HEK293T (cell line): ENCODE results near the gene PGLYRP1.

ENCODE experiments used
- ARNT ChIP-seq: fragments of 450-650 bp; IDR thresholded peaks from 2 replicates; pipeline ENCODE4 v1.6.1; 2017; ENCODE audit warnings: mild to moderate bottlenecking
- BHLHE40 ChIP-seq: fragments of 450-650 bp; IDR thresholded peaks from 2 replicates; pipeline ENCODE4 v1.6.1; 2016; ENCODE audit warnings: mild to moderate bottlenecking, moderate library complexity, borderline replicate concordance
- CTBP1 ChIP-seq: fragments of 450-650 bp; IDR thresholded peaks from 2 replicates; pipeline ENCODE4 v1.6.1; 2016; ENCODE audit warnings: borderline replicate concordance
- ELF4 ChIP-seq: fragments of 450-650 bp; IDR thresholded peaks from 2 replicates; pipeline ENCODE4 v1.6.1; 2017; ENCODE audit warnings: antibody characterized with exemption
- FOXA1 ChIP-seq: fragments of 450-650 bp; IDR thresholded peaks from 2 replicates; pipeline ENCODE4 v1.6.1; 2016; ENCODE audit warnings: mild to moderate bottlenecking
- FOXM1 ChIP-seq: fragments of 450-650 bp; IDR thresholded peaks from 2 replicates; pipeline ENCODE4 v1.6.1; 2017; ENCODE audit warnings: mild to moderate bottlenecking, borderline replicate concordance
- L3MBTL2 ChIP-seq: fragments of 450-650 bp; conservative IDR thresholded peaks from 2 replicates; pipeline ENCODE4 v1.6.1; 2016; ENCODE audit warnings: mild to moderate bottlenecking
- NFRKB ChIP-seq: fragments of 450-650 bp; IDR thresholded peaks from 2 replicates; pipeline ENCODE4 v1.6.1; 2016; ENCODE audit warnings: mild to moderate bottlenecking, moderate library complexity
- PKNOX1 ChIP-seq: fragments of 450-650 bp; IDR thresholded peaks from 2 replicates; pipeline ENCODE4 v1.6.1; 2016
- SP1 ChIP-seq: fragments of 450-650 bp; IDR thresholded peaks from 2 replicates; pipeline ENCODE4 v1.6.1; 2017
- SUZ12 ChIP-seq: fragments of 450-650 bp; IDR thresholded peaks from 2 replicates; pipeline ENCODE4 v1.6.1; 2016; ENCODE audit warnings: mild to moderate bottlenecking
- TARDBP ChIP-seq: fragments of 450-650 bp; IDR thresholded peaks from 2 replicates; pipeline ENCODE4 v1.6.1; 2016
- ZNF384 ChIP-seq: fragments of 450-650 bp; IDR thresholded peaks from 2 replicates; pipeline ENCODE4 v1.6.1; 2016

GRCh38 chr19:45972081-45972946 lies 50.5 kb downstream of the PGLYRP1 start:
- no peak for TF ChIP-seq CTBP1
- no peak for TF ChIP-seq SP1
- no peak for TF ChIP-seq ZNF384
- no peak for TF ChIP-seq SUZ12
- no peak for TF ChIP-seq NFRKB
- TF ChIP-seq PKNOX1, result no peak
- TF ChIP-seq L3MBTL2, result no peak
- no peak for TF ChIP-seq FOXM1
- no peak for TF ChIP-seq FOXA1
- TF ChIP-seq BHLHE40, result no peak
- no peak for TF ChIP-seq ARNT
- no peak for TF ChIP-seq ELF4
- TF ChIP-seq TARDBP, result no peak
